ENCODE measurements around the gene SREK1.

The SREK1 gene

GRCh38 chr5:66151030-66151429 is 6.9 kb downstream of the SREK1 start:
- Histone ChIP-seq H3K27ac (no peak overlapping the region), H3K36me3 (replicated peaks) (no peaks in the 10 kb centered on the region), H3K4me3 (ENCODE audit: low read depth, low read length) (no peak overlapping the region), H3K27me3 (replicated peaks) (no peaks in the 10 kb centered on the region)
- no peak for TF ChIP-seq CTCF (IDR thresholded peaks at IDR 0.05; ENCODE audit: low read depth, low read length, missing control alignments)
- in situ Hi-C loops (cut with HindIII; ENCODE audit: low pct_ligation_motif_present, low sequenced_read_pairs): no loop called here
- DNase-seq: no peak

- Histone ChIP-seq H3K4me3 (ENCODE audit: low read depth, low read length) (no peak overlapping the region), H3K27ac (no peak overlapping the region), H3K36me3 (replicated peaks) (no peaks in the 10 kb centered on the region), H3K27me3 (replicated peaks) (no peaks in the 10 kb centered on the region)
- no peak for TF ChIP-seq CTCF (IDR thresholded peaks at IDR 0.05; ENCODE audit: low read depth, low read length, missing control alignments)
- no peak for DNase-seq
- in situ Hi-C loops (cut with HindIII; ENCODE audit: low pct_ligation_motif_present, low sequenced_read_pairs): no loop called here
Measured at GRCh38 chr5:66151491-66151890, 7.4 kb downstream of the SREK1 start.

DNA sequence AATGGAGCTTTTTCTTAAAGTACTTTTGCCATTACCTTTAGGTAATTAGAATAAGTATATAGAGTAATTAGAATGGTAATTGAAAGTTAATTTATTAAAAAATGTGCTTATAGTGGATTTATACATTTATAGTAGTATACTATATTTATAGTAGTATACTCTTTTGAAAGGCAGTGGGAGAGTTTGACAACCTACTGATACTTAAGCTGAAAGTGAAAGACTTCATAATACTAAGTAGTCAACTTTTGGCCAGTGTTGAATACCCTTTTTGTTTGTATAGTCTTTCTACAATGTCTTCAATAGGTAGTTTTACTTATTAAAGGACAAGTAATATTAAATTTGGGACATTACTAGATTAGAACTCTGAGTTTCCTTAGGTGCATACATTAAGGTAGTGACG is 12.9 kb downstream of the SREK1 start:
- in situ Hi-C loops (cut with HindIII; ENCODE audit: low pct_ligation_motif_present, low sequenced_read_pairs): no loop called here
- no peak overlapping the region for H3K4me3 ChIP-seq (ENCODE audit: low read depth, low read length)
- no peak for DNase-seq
- H3K27me3 ChIP-seq (replicated peaks): no peaks in the 10 kb centered on the region
- no peak overlapping the region for H3K27ac ChIP-seq
- TF ChIP-seq CTCF (IDR thresholded peaks at IDR 0.05; ENCODE audit: low read depth, low read length, missing control alignments): no peak
- peaks cover 10% of the 10 kb centered on the region for H3K36me3 ChIP-seq (replicated peaks)

DNA sequence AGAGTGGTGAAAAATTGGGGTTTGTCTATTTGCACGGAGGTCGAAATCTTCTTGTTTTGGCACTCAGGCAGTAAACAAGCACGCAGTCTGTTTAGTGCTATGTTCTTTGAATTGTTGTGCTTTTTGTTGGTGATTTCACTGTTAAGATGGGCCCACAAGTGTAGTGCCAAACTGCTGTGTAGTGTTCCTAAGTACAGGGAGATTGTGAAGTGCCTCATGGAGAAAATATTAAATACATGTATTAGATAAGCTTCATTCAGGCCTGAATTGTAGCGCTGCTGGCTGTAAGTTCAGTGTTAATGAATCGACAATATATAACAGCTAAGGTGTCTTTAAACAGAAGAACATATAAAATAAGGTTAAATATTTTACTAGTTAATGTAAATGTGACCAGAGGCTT is 17.3 kb downstream of the SREK1 start:
- Histone ChIP-seq H3K27me3 (replicated peaks) (no peaks in the 10 kb centered on the region), H3K27ac (no peak overlapping the region), H3K4me3 (ENCODE audit: low read depth, low read length) (no peak overlapping the region), H3K36me3 (replicated peaks) (peaks cover 33% of the 10 kb centered on the region)
- DNase-seq: no peak
- TF ChIP-seq CTCF (IDR thresholded peaks at IDR 0.05; ENCODE audit: low read depth, low read length, missing control alignments): no peak
- in situ Hi-C loops (cut with HindIII; ENCODE audit: low pct_ligation_motif_present, low sequenced_read_pairs): no loop called here

DNA sequence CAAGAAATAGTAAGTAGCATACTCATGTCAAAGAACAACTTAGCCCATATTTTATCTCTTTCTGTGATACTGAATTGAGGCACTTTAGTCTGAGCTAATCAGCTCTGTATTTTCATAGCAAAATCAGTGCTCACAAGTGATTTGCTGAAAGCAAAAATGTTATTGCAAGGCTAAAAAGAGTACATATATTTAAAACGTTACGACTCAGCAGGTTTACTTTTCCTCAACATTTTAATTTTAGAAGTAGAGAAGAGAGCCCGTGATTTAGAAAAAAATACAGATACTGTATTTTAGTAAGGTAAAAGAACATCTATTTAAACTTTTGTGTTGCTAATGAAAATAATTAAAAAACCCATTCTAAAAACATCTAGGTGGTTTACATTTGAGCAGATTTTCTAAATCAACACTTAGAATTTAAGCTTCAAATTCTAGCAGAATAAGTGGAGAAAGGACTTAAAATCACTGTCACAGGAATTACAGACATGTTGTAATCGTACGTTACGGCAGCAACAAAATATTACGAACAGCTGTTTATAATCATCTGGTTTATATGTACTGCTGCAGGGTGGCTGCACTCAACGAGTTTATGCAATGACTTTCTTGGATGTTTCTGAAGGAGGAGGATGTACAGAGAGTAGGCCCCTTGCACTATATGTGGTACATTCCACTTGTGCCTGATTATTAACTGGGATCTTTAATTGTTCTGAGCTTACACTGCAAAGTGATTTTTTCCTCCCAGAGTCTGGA is 20.1 kb downstream of the SREK1 start:
- no peak for TF ChIP-seq CTCF (IDR thresholded peaks at IDR 0.05; ENCODE audit: low read depth, low read length, missing control alignments)
- peaks cover 41% of the 10 kb centered on the region for H3K36me3 ChIP-seq (replicated peaks)
- in situ Hi-C loops (cut with HindIII; ENCODE audit: low pct_ligation_motif_present, low sequenced_read_pairs): no loop called here

DNA sequence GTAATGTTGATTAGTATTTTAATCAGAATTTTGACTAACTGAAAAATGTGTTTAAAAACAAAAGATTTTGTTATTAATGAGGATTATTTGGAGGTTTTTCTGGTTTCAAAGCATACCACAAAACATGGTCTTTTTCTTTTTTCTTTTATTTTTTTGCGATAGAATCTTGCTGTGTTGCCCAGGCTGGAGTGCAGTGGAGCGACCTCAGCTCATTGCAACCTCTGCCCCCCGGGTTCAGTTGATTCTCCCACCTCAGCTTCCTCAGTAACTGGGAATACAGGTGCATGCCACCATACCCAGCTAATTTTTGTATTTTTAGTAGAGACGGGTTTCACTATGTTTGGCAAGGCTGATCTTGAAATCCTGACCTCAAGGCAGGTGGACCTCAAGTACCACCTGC is 24.1 kb downstream of the SREK1 start:
- TF ChIP-seq CTCF (IDR thresholded peaks at IDR 0.05; ENCODE audit: low read depth, low read length, missing control alignments): no peak
- Histone ChIP-seq H3K4me3 (ENCODE audit: low read depth, low read length) (no peak overlapping the region), H3K27me3 (replicated peaks) (no peaks in the 10 kb centered on the region), H3K27ac (no peak overlapping the region), H3K36me3 (replicated peaks) (peaks cover 43% of the 10 kb centered on the region)
- in situ Hi-C loops (cut with HindIII; ENCODE audit: low pct_ligation_motif_present, low sequenced_read_pairs): no loop called here
- DNase-seq: no peak

More for the DNA sequence above, 20.1 kb downstream of the SREK1 start:
- Histone ChIP-seq H3K4me3 (ENCODE audit: low read depth, low read length) (no peak overlapping the region), H3K27me3 (replicated peaks) (no peaks in the 10 kb centered on the region), H3K27ac (no peak overlapping the region)
- no peak for DNase-seq
